Mesothelial cell of epicardium (in vitro differentiated cells): ENCODE results near the gene FBL. TPM values are rescaled to one million over a fixed set of nuclear protein-coding genes. Genes with fewer than 3 reads are reported as not detected.
"Not testable (repeated sequence)": the region's sequence is repeated elsewhere in the genome, so short reads cannot be mapped to it uniquely, and the experiment has no call there.

ENCODE experiments used
- DNase-seq, 2 experiments: peaks; one replicate each; pipeline ENCODE4 v3.0.0; 2021; ENCODE audit warnings: low spot score in 2 of 2; ENCODE audit not compliant: unreplicated experiment in 2 of 2
- H3K27ac Mint-ChIP-seq: 2 replicates; pipeline ENCODE4 v1.8.0; 2021; ENCODE audit warnings: mixed read lengths
- H3K27me3 Mint-ChIP-seq: 2 replicates; pipeline ENCODE4 v1.8.0; 2021; ENCODE audit warnings: low read depth, mixed read lengths
- H3K36me3 Mint-ChIP-seq: 2 replicates; pipeline ENCODE4 v1.8.0; 2021; ENCODE audit warnings: mixed read lengths
- H3K4me1 Mint-ChIP-seq: 2 replicates; pipeline ENCODE4 v1.8.0; 2021; ENCODE audit warnings: mixed read lengths
- H3K4me3 Mint-ChIP-seq: 2 replicates; pipeline ENCODE4 v1.8.0; 2021; ENCODE audit warnings: mild to moderate bottlenecking, moderate library complexity, mixed read lengths
- H3K9me3 Mint-ChIP-seq: 2 replicates; pipeline ENCODE4 v1.8.0; 2021; ENCODE audit warnings: mixed read lengths
- total RNA-seq: library from RNA; stranded (reverse); gene quantifications from 3 replicates; pipeline ENCODE4 v1.2.1, GENCODE V29; 2021
- TF ChIP-seq, protein P1 (sequence below): fragments of 200-600 bp; sonication (generic); IDR thresholded peaks from one replicate; pipeline ENCODE4 v1.5.0; 2021; ENCODE audit warnings: antibody characterized with exemption; ENCODE audit not compliant: unreplicated experiment

FBL gene
- total RNA-seq, 1 donor from 2014 or later: 273 TPM

DNA sequence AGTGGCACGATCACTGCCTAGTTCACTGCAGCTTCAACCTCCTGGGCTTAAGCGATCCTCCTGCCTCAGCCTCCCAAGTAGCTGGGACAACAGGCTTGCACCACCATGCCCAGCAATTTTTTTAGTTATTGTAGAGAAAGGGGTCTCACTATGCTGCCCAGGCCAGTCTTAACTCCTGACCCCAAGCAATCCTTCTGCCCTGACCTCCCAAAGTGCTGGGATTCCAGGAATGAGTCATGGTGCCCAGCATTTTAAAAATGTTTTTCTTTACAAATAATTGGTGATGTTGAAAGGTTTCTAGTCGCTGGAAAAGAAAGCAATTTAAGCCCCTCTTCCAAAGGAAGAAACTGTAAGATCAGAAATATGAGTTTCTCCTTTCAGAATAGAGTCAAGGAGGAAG, 31.6 kb downstream of the FBL start:
- H3K9me3 Mint-ChIP-seq: no peaks in the 10 kb centered on the region

DNA sequence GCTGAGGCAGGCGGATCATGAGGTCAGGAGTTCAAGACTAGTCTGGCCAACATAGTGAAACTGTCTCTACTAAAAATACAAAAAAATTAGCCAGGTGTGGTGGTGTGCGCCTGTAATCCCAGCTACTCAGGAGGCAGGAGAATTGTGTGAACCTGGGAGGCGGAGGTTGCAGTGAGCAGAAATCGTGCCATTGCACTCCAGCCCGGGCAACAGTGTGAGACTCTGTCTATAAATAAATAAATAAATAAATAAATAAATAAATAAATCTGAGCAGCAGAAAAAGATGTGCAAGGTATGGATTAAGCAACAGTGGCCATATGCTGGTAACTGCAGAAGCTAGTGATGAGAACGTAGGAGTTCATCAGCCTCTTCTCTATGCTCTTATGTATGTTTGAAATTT, 32.1 kb downstream of the FBL start:
- H3K9me3 Mint-ChIP-seq, H3K4me1 Mint-ChIP-seq, H3K36me3 Mint-ChIP-seq, DNase-seq, H3K27ac Mint-ChIP-seq, H3K4me3 Mint-ChIP-seq, H3K27me3 Mint-ChIP-seq: not testable (repeated sequence)

More for the DNA sequence above, 31.6 kb downstream of the FBL start:
- H3K27ac Mint-ChIP-seq: no peak overlapping the region
- DNase-seq: no peak
- peaks cover 4% of the 10 kb centered on the region for H3K4me1 Mint-ChIP-seq
- TF ChIP-seq, protein P1, sequence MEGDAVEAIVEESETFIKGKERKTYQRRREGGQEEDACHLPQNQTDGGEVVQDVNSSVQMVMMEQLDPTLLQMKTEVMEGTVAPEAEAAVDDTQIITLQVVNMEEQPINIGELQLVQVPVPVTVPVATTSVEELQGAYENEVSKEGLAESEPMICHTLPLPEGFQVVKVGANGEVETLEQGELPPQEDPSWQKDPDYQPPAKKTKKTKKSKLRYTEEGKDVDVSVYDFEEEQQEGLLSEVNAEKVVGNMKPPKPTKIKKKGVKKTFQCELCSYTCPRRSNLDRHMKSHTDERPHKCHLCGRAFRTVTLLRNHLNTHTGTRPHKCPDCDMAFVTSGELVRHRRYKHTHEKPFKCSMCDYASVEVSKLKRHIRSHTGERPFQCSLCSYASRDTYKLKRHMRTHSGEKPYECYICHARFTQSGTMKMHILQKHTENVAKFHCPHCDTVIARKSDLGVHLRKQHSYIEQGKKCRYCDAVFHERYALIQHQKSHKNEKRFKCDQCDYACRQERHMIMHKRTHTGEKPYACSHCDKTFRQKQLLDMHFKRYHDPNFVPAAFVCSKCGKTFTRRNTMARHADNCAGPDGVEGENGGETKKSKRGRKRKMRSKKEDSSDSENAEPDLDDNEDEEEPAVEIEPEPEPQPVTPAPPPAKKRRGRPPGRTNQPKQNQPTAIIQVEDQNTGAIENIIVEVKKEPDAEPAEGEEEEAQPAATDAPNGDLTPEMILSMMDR: no peak
- no peaks in the 10 kb centered on the region for H3K27me3 Mint-ChIP-seq
- H3K4me3 Mint-ChIP-seq: no peak overlapping the region
- H3K36me3 Mint-ChIP-seq: no peaks in the 10 kb centered on the region

DNA sequence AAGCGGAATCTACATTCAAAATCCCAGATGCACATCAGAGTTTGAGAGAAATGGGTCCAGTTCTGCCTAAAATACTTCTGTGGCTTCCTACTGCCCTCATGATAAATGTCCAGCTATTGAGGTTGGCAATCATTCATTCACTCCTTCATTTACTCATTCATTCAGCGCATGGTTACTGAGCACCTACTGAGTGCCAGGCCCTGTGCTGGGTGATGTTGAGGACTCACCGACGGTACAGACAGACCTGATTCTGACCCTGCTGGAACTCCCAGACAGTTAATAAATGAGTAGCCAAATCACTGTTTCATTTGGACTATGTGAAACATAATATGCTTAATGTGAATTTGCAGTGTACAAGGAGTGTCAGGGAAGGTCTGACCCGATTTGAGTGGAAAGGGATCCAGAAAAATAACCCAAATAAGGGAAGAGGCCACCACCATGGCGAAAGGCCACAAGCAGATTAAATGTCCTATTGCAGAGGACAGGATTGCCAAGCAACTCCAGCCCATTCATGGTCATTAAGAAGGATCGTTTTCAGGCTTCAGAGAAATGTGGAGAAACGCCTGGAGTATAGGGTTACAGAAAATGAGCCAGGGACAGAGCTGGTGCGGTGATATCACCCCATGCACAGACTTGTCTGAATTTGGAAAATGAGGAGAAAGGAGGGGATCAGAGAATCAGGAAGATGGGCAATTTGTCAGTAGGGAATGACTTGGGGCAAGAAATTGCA, 32.8 kb downstream of the FBL start:
- peaks cover 3% of the 10 kb centered on the region for H3K9me3 Mint-ChIP-seq
- TF ChIP-seq, protein P1: no peak
- H3K36me3 Mint-ChIP-seq: no peaks in the 10 kb centered on the region
- peaks cover 2% of the 10 kb centered on the region for H3K27me3 Mint-ChIP-seq
- H3K4me3 Mint-ChIP-seq: no peak overlapping the region
- DNase-seq: no peak
- peaks cover 4% of the 10 kb centered on the region for H3K4me1 Mint-ChIP-seq
- no peak overlapping the region for H3K27ac Mint-ChIP-seq

DNA sequence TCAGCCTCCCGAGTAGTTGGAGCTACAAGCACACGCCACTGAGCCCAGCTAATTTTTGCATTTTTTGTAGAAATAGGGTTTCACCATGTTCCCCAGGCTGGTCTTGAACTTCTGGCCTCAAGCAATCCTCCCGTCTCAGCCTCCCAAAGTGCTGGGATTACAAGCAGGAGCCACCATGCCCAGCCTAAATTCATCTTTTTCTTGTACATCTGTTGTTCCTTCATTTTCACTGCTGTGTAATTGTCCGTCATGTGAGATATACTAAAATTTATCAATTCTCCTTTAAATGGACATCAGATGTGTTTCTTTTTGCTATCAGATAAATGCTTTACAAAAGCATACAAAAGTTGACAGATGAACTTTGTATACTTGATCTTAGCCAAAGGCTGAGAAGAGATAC, 35.1 kb downstream of the FBL start:
- no peak overlapping the region for H3K4me3 Mint-ChIP-seq
- H3K36me3 Mint-ChIP-seq: no peaks in the 10 kb centered on the region
- H3K4me1 Mint-ChIP-seq: peaks cover 4% of the 10 kb centered on the region
- TF ChIP-seq, protein P1: no peak
- H3K27me3 Mint-ChIP-seq: peaks cover 4% of the 10 kb centered on the region
- no peak overlapping the region for H3K27ac Mint-ChIP-seq
- DNase-seq: no peak
- H3K9me3 Mint-ChIP-seq: peaks cover 8% of the 10 kb centered on the region

DNA sequence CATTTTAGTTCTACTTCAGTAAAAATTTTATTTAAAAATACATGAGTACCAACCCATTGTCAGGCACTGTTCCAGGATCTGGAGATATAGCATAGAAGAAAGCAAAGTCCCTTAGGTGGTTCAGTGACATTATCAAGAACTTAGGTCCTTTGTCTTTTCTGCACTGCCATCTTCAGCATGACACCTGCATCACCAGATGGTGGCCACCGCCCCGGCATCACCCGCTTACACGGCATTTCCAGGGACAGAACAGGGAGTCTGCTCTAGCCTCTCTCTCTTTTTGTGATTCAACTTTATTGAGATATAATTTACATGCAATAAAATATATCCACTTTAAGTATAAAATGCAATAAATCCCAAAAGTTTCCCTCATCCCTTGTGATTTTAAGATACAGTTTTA, 35.8 kb downstream of the FBL start:
- H3K9me3 Mint-ChIP-seq: peaks cover 8% of the 10 kb centered on the region
- no peaks in the 10 kb centered on the region for H3K36me3 Mint-ChIP-seq
- no peak overlapping the region for H3K27ac Mint-ChIP-seq
- H3K4me1 Mint-ChIP-seq: peaks cover 1% of the 10 kb centered on the region
- no peak overlapping the region for H3K4me3 Mint-ChIP-seq
- TF ChIP-seq, protein P1: no peak
- peaks cover 4% of the 10 kb centered on the region for H3K27me3 Mint-ChIP-seq
- DNase-seq: no peak

DNA sequence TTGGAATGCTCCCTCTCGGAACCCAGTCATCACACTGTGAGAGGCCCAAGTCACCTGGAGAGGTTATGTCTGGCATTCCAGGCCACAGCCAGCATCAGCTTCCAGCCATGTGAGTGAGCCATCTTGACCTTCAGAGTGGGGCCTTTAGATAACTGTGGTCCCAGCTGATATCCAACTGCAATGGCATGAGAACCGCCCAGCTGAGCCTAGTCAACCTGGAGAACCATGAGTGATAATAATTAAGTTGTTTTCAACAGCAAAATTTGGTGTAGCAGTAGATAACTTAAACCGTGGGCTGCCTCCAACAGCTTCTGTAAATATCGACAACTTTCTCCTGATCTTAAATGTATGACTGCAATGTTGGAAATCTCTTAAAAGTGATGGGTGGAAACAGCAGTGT, 36.8 kb downstream of the FBL start:
- Mint-ChIP-seq H3K27ac (no peak overlapping the region), H3K4me1 (peaks cover 1% of the 10 kb centered on the region), H3K36me3 (no peaks in the 10 kb centered on the region), H3K9me3 (peaks cover 8% of the 10 kb centered on the region), H3K27me3 (peaks cover 4% of the 10 kb centered on the region), H3K4me3 (no peak overlapping the region)
- no peak for DNase-seq
- TF ChIP-seq, protein P1: no peak

DNA sequence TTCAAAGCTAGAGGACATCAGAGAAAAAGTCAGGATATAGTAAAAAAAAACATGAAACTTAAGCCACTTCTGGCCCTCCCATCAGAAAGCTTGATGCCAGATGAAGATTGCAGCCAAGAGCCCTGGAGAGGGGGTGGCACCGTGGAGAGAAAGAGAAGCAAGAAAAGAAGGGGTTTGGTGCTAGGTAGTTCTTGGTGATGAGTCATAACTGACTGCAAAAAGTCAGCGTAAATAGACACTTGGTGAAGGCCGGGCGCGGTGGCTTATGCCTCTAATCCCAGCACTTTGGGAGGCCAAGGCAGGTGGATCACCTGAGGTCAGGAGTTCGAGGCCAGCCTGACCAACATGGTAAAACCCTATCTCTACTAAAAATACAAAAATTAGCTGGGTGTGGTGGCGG, 37.5 kb downstream of the FBL start:
- not testable (repeated sequence) for H3K4me1 Mint-ChIP-seq, H3K9me3 Mint-ChIP-seq, H3K36me3 Mint-ChIP-seq, H3K4me3 Mint-ChIP-seq, H3K27ac Mint-ChIP-seq, DNase-seq, H3K27me3 Mint-ChIP-seq
